WTC11 (cell line): Measurements from ENCODE around the gene MBOAT2. TPM values are rescaled to one million over a fixed set of nuclear protein-coding genes. Genes with fewer than 3 reads are reported as not detected.

ENCODE experiments used
- ATAC-seq: fragments of 200-7000 bp; cut with Tn5 transposase; 2 replicates; pipeline ENCODE4 v1.10.0; 2021; ENCODE audit warnings: mild to moderate bottlenecking, moderate library complexity
- CTCF ChIA-PET: fragments of 300-600 bp; sonication (Branson Sonifier 250); formaldehyde crosslinking; loops from one replicate; lab custom pipeline; 2021; ENCODE audit warnings: antibody characterized with exemption; lab: Charles Lee
- POLR2A ChIA-PET: fragments of 350-600 bp; sonication (Branson Sonifier 250); formaldehyde crosslinking; loops from one replicate; lab custom pipeline; 2021; ENCODE audit warnings: antibody characterized with exemption; lab: Charles Lee
- DNase-seq: peaks from one replicate; pipeline ENCODE4 v3.0.0; 2021; ENCODE audit warnings: low spot score
- H3K27ac Mint-ChIP-seq: 2 replicates; pipeline ENCODE4 v1.8.0; 2021; ENCODE audit warnings: mixed read lengths
- H3K27me3 Mint-ChIP-seq: 2 replicates; pipeline ENCODE4 v1.8.0; 2021; ENCODE audit warnings: low read depth, mild to moderate bottlenecking, moderate library complexity, mixed read lengths
- H3K36me3 Mint-ChIP-seq: 2 replicates; pipeline ENCODE4 v1.8.0; 2021; ENCODE audit warnings: mixed read lengths
- H3K4me1 Mint-ChIP-seq: 2 replicates; pipeline ENCODE4 v1.8.0; 2022; ENCODE audit warnings: mixed read lengths
- H3K4me3 Mint-ChIP-seq: 2 replicates; pipeline ENCODE4 v1.8.0; 2021; ENCODE audit warnings: mild to moderate bottlenecking, moderate library complexity, mixed read lengths
- H3K9me3 Mint-ChIP-seq: 2 replicates; pipeline ENCODE4 v1.8.0; 2021; ENCODE audit warnings: mixed read lengths
- CREB1 ChIP-seq: sonication (generic); formaldehyde crosslinking; IDR thresholded peaks from 2 replicates; pipeline ENCODE4 v1.8.0; 2023; ENCODE audit warnings: mild to moderate bottlenecking, missing genetic modification reagents
- FOXJ3 ChIP-seq: sonication (generic); formaldehyde crosslinking; IDR thresholded peaks from 2 replicates; pipeline ENCODE4 v1.9.0; 2021; ENCODE audit warnings: missing genetic modification reagents, mild to moderate bottlenecking, borderline replicate concordance
- GTF2I ChIP-seq: fragments of 250-450 bp; sonication (Bioruptor Pico); conservative IDR thresholded peaks from 2 replicates; pipeline ENCODE4 v1.4.0; 2021; ENCODE audit warnings: mild to moderate bottlenecking
- HMGA2 ChIP-seq: fragments of 250-450 bp; sonication (Bioruptor Pico); IDR thresholded peaks from 2 replicates; pipeline ENCODE4 v1.4.0; 2021; ENCODE audit warnings: mild to moderate bottlenecking, moderate library complexity
- MXD4 ChIP-seq: fragments of 250-450 bp; sonication (Bioruptor Pico); IDR thresholded peaks from 2 replicates; pipeline ENCODE4 v1.8.0; 2021; ENCODE audit warnings: mild to moderate bottlenecking, moderate library complexity, borderline replicate concordance
- NFYB ChIP-seq: sonication (generic); formaldehyde crosslinking; conservative IDR thresholded peaks from 2 replicates; pipeline ENCODE4 v1.8.0; 2022; ENCODE audit warnings: low read depth, missing genetic modification reagents
- PRRX2 ChIP-seq: fragments of 250-450 bp; sonication (Bioruptor Pico); IDR thresholded peaks from 2 replicates; pipeline ENCODE4 v1.8.0; 2021; ENCODE audit warnings: mild to moderate bottlenecking
- SMAD3 ChIP-seq: sonication (generic); formaldehyde crosslinking; IDR thresholded peaks from 2 replicates; pipeline ENCODE4 v1.8.0; 2022; ENCODE audit warnings: missing genetic modification reagents, mild to moderate bottlenecking, borderline replicate concordance
- TP53 ChIP-seq: sonication (generic); formaldehyde crosslinking; IDR thresholded peaks from 2 replicates; pipeline ENCODE4 v1.8.1; 2023; ENCODE audit warnings: mild to moderate bottlenecking, missing genetic modification reagents
- ZNF121 ChIP-seq: sonication (generic); formaldehyde crosslinking; IDR thresholded peaks from 2 replicates; pipeline ENCODE4 v1.8.0; 2023; ENCODE audit warnings: missing genetic modification reagents
- ZNF263 ChIP-seq: sonication (generic); formaldehyde crosslinking; IDR thresholded peaks from 2 replicates; pipeline ENCODE4 v1.8.1; 2022; ENCODE audit warnings: low read depth, mild to moderate bottlenecking, moderate library complexity, missing genetic modification reagents
- ZNF416 ChIP-seq: fragments of 250-450 bp; sonication (Bioruptor Pico); IDR thresholded peaks from 2 replicates; pipeline ENCODE4 v1.9.0; 2021; ENCODE audit warnings: mild to moderate bottlenecking, inconsistent platforms
- ZNF423 ChIP-seq: fragments of 250-450 bp; sonication (Bioruptor Pico); IDR thresholded peaks from 2 replicates; pipeline ENCODE4 v2.1.2; 2022; ENCODE audit warnings: mild to moderate bottlenecking, moderate library complexity
- total RNA-seq: library from RNA; stranded (reverse); gene quantifications from 3 replicates; pipeline ENCODE4 v1.2.3, GENCODE V29; 2021
- TF ChIP-seq, protein P1 (sequence below): sonication (generic); formaldehyde crosslinking; IDR thresholded peaks from 2 replicates; pipeline ENCODE4 v1.8.0; 2022; ENCODE audit warnings: mild to moderate bottlenecking, missing genetic modification reagents
- TF ChIP-seq, protein P2 (sequence below): fragments of 250-450 bp; sonication (Bioruptor Pico); IDR thresholded peaks from 2 replicates; pipeline ENCODE4 v2.1.2; 2022; ENCODE audit warnings: mild to moderate bottlenecking, moderate library complexity
- TF ChIP-seq, protein P3 (sequence below): sonication (generic); formaldehyde crosslinking; IDR thresholded peaks from 2 replicates; pipeline ENCODE4 v1.8.1; 2022; ENCODE audit warnings: mild to moderate bottlenecking, missing genetic modification reagents, moderate library complexity, borderline replicate concordance
- TF ChIP-seq, protein P4 (sequence below): sonication (generic); formaldehyde crosslinking; IDR thresholded peaks from 2 replicates; pipeline ENCODE4 v1.8.0; 2022; ENCODE audit warnings: mild to moderate bottlenecking, missing genetic modification reagents
- TF ChIP-seq, protein P5 (sequence below): sonication (generic); formaldehyde crosslinking; IDR thresholded peaks from 2 replicates; pipeline ENCODE4 v1.8.1; 2023; ENCODE audit warnings: mild to moderate bottlenecking, missing genetic modification reagents, borderline replicate concordance
- TF ChIP-seq, protein P6 (sequence below): fragments of 250-450 bp; sonication (Bioruptor Pico); conservative IDR thresholded peaks from 2 replicates; pipeline ENCODE4 v1.9.0; 2021; ENCODE audit warnings: mild to moderate bottlenecking
- TF ChIP-seq, protein P7 (sequence below): sonication (generic); formaldehyde crosslinking; IDR thresholded peaks from 2 replicates; pipeline ENCODE4 v1.8.0; 2022; ENCODE audit warnings: mild to moderate bottlenecking, missing genetic modification reagents

Gene MBOAT2
- total RNA-seq, 1 experiment from 2014 or later = 24.7 TPM

DNA sequence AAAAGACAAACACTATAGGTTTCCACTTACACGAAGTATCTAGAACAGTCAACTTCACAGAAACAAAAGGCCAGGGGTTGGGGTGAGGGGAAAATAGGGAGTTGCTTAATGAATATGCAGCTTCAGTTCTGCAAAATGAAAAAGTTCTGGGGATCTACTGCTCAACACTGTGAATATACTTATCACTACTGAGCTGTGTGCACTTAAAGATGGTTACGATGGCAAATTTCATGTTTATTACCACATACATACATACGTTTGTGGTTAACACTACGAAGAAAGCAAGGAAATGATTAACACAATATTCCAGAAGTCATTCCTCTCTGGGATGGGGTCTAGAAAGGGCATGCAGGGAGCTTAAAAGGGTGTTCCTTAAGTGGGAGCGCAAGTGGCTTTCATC, 19.3 kb downstream of the MBOAT2 start:
- H3K27ac Mint-ChIP-seq = peak overlapping the region; percentile 66; the same call in 1 of the 2 replicates
- POLR2A ChIA-PET = interaction anchor here (1.5 kb wide), 1 partner anchor 13 kb away, joined by 3 read pairs; no protein-coding TSS in a partner anchor

DNA sequence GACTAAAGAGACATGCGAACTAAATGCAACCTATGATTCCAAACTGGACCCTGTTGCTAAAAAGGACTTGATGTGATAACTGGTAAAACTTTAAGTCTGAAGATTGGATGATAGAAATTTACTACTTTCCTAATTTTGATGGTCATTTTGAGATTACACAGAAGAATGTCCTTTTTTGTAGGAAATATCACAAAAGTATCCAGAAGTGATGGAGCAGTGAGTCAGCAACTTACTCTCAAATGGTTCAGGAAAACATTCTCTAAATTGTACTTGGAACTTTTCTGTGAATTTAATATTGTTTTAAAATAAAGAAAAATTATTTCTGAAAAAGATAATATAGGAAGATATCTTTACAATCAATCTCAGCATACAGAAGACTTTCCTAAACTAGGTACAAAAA, 19.9 kb downstream of the MBOAT2 start:
- CTCF ChIA-PET = interaction anchor here (1.0 to 2.2 kb wide), 2 partner anchors 102 to 127 kb away, joined by 4 to 10 read pairs; no protein-coding TSS in a partner anchor
- POLR2A ChIA-PET = no interaction called here
- ATAC-seq (no peak), DNase-seq (no peak)
- H3K27ac Mint-ChIP-seq = 0 out of 2 replicates have a peak overlapping the region, but pooled peaks have one; percentile 66
- H3K36me3 Mint-ChIP-seq = no peaks in the 10 kb centered on the region
- no peaks in the 10 kb centered on the region for H3K9me3 Mint-ChIP-seq
- H3K27me3 Mint-ChIP-seq = no peaks in the 10 kb centered on the region
- no peak overlapping the region for H3K4me3 Mint-ChIP-seq
- H3K4me1 Mint-ChIP-seq = peaks cover 37% of the 10 kb centered on the region
- TF ChIP-seq, protein P1, sequence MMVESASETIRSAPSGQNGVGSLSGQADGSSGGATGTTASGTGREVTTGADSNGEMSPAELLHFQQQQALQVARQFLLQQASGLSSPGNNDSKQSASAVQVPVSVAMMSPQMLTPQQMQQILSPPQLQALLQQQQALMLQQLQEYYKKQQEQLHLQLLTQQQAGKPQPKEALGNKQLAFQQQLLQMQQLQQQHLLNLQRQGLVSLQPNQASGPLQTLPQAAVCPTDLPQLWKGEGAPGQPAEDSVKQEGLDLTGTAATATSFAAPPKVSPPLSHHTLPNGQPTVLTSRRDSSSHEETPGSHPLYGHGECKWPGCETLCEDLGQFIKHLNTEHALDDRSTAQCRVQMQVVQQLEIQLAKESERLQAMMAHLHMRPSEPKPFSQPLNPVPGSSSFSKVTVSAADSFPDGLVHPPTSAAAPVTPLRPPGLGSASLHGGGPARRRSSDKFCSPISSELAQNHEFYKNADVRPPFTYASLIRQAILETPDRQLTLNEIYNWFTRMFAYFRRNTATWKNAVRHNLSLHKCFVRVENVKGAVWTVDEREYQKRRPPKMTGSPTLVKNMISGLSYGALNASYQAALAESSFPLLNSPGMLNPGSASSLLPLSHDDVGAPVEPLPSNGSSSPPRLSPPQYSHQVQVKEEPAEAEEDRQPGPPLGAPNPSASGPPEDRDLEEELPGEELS = no peak
- TF ChIP-seq CREB1 (CRISPR knock-in tag) (no peak), SMAD3 (no peak), HMGA2 (no peak), ZNF263 (no peak), PRRX2 (CRISPR knock-in tag) (no peak), MXD4 (CRISPR knock-in tag) (no peak)
- TF ChIP-seq, protein P2, sequence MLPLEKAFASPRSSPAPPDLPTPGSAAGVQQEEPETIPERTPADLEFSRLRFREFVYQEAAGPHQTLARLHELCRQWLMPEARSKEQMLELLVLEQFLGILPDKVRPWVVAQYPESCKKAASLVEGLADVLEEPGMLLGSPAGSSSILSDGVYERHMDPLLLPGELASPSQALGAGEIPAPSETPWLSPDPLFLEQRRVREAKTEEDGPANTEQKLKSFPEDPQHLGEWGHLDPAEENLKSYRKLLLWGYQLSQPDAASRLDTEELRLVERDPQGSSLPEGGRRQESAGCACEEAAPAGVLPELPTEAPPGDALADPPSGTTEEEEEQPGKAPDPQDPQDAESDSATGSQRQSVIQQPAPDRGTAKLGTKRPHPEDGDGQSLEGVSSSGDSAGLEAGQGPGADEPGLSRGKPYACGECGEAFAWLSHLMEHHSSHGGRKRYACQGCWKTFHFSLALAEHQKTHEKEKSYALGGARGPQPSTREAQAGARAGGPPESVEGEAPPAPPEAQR (CRISPR knock-in tag) = no peak
- TF ChIP-seq, protein P3, sequence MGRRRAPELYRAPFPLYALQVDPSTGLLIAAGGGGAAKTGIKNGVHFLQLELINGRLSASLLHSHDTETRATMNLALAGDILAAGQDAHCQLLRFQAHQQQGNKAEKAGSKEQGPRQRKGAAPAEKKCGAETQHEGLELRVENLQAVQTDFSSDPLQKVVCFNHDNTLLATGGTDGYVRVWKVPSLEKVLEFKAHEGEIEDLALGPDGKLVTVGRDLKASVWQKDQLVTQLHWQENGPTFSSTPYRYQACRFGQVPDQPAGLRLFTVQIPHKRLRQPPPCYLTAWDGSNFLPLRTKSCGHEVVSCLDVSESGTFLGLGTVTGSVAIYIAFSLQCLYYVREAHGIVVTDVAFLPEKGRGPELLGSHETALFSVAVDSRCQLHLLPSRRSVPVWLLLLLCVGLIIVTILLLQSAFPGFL (CRISPR knock-in tag) = no peak

More for the DNA sequence above, 19.3 kb downstream of the MBOAT2 start:
- H3K4me3 Mint-ChIP-seq = no peak overlapping the region
- ATAC-seq = no peak
- no peaks in the 10 kb centered on the region for H3K9me3 Mint-ChIP-seq
- H3K36me3 Mint-ChIP-seq = no peaks in the 10 kb centered on the region
- H3K27me3 Mint-ChIP-seq = no peaks in the 10 kb centered on the region
- H3K4me1 Mint-ChIP-seq = peaks cover 37% of the 10 kb centered on the region
- CTCF ChIA-PET = interaction anchor here (1.0 to 2.2 kb wide), 4 partner anchors 102 to 127 kb away, joined by 3 to 10 read pairs (median 6); no protein-coding TSS in a partner anchor
- TF ChIP-seq ZNF416 (CRISPR knock-in tag) = no peak
- no peak for TF ChIP-seq ZNF423 (CRISPR knock-in tag)
- no peak for TF ChIP-seq TP53
- no peak for TF ChIP-seq ZNF121 (CRISPR knock-in tag)
- TF ChIP-seq, protein P4, sequence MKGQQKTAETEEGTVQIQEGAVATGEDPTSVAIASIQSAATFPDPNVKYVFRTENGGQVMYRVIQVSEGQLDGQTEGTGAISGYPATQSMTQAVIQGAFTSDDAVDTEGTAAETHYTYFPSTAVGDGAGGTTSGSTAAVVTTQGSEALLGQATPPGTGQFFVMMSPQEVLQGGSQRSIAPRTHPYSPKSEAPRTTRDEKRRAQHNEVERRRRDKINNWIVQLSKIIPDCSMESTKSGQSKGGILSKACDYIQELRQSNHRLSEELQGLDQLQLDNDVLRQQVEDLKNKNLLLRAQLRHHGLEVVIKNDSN (CRISPR knock-in tag) = no peak
- no peak for TF ChIP-seq FOXJ3
- TF ChIP-seq, protein P5, sequence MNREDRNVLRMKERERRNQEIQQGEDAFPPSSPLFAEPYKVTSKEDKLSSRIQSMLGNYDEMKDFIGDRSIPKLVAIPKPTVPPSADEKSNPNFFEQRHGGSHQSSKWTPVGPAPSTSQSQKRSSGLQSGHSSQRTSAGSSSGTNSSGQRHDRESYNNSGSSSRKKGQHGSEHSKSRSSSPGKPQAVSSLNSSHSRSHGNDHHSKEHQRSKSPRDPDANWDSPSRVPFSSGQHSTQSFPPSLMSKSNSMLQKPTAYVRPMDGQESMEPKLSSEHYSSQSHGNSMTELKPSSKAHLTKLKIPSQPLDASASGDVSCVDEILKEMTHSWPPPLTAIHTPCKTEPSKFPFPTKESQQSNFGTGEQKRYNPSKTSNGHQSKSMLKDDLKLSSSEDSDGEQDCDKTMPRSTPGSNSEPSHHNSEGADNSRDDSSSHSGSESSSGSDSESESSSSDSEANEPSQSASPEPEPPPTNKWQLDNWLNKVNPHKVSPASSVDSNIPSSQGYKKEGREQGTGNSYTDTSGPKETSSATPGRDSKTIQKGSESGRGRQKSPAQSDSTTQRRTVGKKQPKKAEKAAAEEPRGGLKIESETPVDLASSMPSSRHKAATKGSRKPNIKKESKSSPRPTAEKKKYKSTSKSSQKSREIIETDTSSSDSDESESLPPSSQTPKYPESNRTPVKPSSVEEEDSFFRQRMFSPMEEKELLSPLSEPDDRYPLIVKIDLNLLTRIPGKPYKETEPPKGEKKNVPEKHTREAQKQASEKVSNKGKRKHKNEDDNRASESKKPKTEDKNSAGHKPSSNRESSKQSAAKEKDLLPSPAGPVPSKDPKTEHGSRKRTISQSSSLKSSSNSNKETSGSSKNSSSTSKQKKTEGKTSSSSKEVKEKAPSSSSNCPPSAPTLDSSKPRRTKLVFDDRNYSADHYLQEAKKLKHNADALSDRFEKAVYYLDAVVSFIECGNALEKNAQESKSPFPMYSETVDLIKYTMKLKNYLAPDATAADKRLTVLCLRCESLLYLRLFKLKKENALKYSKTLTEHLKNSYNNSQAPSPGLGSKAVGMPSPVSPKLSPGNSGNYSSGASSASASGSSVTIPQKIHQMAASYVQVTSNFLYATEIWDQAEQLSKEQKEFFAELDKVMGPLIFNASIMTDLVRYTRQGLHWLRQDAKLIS (CRISPR knock-in tag) = no peak
- no peak for TF ChIP-seq HMGA2
- TF ChIP-seq, protein P6, sequence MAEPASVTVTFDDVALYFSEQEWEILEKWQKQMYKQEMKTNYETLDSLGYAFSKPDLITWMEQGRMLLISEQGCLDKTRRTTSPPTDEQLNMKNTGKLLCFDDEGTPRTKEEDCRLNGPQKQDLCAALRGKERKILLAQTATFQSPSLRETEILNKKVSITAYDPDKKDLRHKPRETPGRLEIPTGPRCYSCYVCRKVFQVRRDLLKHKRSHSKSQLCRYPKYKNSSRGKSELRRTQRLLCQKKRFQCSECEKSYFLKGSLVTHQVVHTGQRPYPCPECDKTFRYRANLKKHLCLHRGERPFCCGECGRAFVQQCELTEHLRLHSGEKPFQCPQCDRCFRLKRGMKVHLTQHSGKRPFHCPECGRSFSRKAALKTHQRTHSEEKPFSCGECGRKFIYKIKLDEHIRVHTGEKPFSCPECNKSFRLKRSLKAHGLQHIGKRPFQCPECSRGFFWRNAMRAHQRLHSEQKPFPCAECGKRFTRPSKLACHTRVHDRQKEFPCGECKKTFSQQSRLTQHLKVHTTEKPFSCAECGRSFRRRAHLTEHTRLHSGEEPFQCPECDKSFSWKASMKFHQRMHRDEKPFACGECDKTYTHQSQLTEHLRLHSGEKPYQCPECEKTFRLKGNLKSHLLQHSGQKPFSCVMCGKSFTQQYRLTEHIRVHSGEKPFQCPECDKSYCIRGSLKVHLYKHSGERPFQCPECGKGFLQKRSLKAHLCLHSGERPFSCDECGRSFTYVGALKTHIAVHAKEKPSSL = no peak
- TF ChIP-seq, protein P7, sequence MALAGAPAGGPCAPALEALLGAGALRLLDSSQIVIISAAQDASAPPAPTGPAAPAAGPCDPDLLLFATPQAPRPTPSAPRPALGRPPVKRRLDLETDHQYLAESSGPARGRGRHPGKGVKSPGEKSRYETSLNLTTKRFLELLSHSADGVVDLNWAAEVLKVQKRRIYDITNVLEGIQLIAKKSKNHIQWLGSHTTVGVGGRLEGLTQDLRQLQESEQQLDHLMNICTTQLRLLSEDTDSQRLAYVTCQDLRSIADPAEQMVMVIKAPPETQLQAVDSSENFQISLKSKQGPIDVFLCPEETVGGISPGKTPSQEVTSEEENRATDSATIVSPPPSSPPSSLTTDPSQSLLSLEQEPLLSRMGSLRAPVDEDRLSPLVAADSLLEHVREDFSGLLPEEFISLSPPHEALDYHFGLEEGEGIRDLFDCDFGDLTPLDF (CRISPR knock-in tag) = no peak
- no peak for TF ChIP-seq NFYB (CRISPR knock-in tag)
- no peak for TF ChIP-seq GTF2I
- DNase-seq = no peak
